Activated CD4-positive, alpha-beta T cell treated with anti-CD3 and anti-CD28 coated beads, Interleukin-2, amount 10 ng/mL, durations not matched to agents 7 days and 5 days (primary cell): Measurements from ENCODE around the gene SLC25A23. TPM values are rescaled to one million over a fixed set of nuclear protein-coding genes. Genes with fewer than 3 reads are reported as not detected.
"Not testable (repeated sequence)": the region's sequence is repeated elsewhere in the genome, so short reads cannot be mapped to it uniquely, and the experiment has no call there.

Experiments used
- CTCF ChIA-PET: fragments of 350-600 bp; sonication (Branson Sonifier 250); formaldehyde crosslinking; loops from one replicate; lab custom pipeline; 2021; ENCODE audit warnings: antibody characterized with exemption; lab: Charles Lee
- POLR2A ChIA-PET: fragments of 350-600 bp; sonication (Branson Sonifier 250); formaldehyde crosslinking; loops from one replicate; lab custom pipeline; 2021; ENCODE audit warnings: antibody characterized with exemption; lab: Charles Lee
- DNase-seq: peaks from one replicate; pipeline ENCODE4 v3.0.0-alpha.2; 2020
- H3K27ac Mint-ChIP-seq: one replicate; pipeline ENCODE4 v1.8.0; 2021; ENCODE audit warnings: mild to moderate bottlenecking, moderate library complexity, mixed read lengths
- H3K27me3 Mint-ChIP-seq: one replicate; pipeline ENCODE4 v1.8.0; 2021; ENCODE audit warnings: mixed read lengths
- H3K36me3 Mint-ChIP-seq: one replicate; pipeline ENCODE4 v1.8.0; 2021; ENCODE audit warnings: low read depth, mixed read lengths
- H3K4me1 Mint-ChIP-seq: one replicate; pipeline ENCODE4 v1.8.0; 2021; ENCODE audit warnings: mixed read lengths
- H3K4me3 Mint-ChIP-seq: one replicate; pipeline ENCODE4 v1.8.0; 2021; ENCODE audit warnings: mild to moderate bottlenecking, moderate library complexity, mixed read lengths
- H3K9me3 Mint-ChIP-seq: one replicate; pipeline ENCODE4 v1.8.0; 2021; ENCODE audit warnings: mixed read lengths
- total RNA-seq, 2 experiments: library from RNA; stranded (reverse); gene quantifications; one replicate each; pipeline ENCODE4 v1.2.3, GENCODE V29; 2021

The SLC25A23 gene
- total RNA-seq, 2 experiments from 2014 or later = 19.4 to 24.8 TPM

DNA sequence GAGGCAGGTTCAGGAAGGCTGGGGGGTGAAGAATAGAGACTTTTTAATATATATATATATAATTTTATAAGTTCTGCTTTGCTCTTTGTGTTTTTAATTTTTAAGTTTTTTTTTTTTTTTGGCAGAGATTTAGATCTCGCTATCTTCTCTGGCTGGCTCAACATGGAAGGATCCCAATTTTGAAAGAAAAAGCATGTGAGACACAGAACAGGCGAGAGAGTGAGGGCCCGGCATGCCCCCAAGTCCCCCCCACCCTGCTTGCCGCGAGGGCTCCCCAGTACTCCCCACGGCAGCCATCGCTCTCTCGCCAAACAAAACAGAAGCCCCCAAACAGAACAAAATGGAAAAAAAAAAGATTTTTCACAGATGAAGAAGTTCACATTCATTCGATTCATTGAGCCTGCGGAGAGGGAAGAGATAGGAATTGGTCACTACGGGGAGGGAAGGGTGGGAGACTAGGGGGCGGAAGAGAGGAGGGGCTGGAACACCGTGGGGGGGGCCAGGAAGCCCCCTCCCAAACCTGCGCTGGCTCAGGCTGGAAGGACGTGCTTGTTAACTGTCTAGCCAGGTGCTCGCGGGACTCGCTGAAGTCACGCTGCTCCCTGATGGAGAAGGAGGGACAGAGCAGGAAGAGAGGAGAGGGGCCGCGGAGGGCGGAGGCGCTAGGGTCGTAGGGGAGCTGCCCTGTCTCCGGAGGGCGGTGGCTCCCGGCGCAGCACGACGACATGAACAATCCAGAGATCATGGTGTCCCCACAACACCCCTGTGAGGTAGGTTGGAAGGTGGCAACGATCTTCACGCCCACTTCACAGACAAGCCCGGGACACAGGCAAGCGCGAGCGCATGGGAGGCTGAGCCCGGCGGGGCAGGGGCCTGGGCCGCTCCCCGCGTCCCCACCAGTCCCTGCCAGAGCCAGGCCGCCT is 45.6 kb downstream of the SLC25A23 start:
- CTCF ChIA-PET = no interaction called here
- no peak overlapping the region for H3K4me3 Mint-ChIP-seq

DNA sequence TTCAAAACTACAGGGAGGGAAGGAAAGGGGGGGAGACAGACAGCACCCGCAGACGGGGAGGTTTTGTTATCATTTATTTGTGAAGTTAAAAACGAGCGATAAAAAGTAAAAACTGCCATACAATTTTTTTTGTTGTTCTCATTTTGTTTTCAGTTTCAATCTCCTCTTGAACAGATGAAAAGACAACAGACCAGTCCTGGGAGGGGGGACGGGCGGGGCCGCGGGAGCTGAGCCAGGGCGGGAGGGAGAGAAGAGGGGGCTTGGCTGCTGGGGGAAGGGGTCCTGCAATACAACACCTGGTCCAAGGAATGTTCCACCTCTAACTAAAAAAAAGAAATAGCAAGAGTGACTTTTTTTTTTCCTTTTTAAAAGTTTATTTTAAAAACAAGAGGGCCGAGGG is 46.3 kb downstream of the SLC25A23 start:
- no peak for DNase-seq

More for the DNA sequence above, 45.6 kb downstream of the SLC25A23 start:
- peaks cover 5% of the 10 kb centered on the region for H3K4me1 Mint-ChIP-seq
- peaks cover 25% of the 10 kb centered on the region for H3K36me3 Mint-ChIP-seq
- DNase-seq = no peak
- H3K27me3 Mint-ChIP-seq = no peaks in the 10 kb centered on the region
- POLR2A ChIA-PET = no interaction called here
- H3K27ac Mint-ChIP-seq = no peak overlapping the region
- no peaks in the 10 kb centered on the region for H3K9me3 Mint-ChIP-seq

DNA sequence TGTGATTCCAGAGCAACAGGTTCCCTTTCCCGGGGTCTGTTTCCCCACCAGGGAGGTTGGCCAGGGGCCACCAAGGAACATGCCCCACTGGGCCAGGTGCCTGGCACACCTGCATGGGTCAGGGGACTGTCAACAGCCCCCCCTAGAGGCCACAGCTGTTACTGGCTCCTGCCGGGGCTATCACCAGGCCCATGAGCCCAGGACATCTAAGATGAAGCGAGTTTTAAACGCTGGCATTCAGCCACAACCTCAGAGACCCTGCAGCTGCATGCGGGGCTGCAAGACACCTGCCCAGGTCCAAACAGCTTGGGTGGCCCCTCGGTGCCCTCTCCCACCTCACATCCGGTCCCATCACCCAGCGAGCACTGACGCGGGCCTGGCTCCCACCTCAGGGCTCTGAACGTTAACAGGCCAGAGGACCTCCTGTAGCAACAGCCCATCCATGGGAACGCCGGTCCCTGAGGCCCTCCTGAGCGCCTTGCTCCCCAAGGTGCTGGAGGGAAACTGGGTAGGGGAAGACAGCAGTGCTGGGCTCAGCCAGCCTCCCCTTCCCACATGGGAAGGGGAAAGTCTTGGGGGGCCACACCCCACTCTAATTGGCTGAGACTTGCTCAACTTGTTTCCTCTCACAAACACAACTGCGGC is 47.0 kb downstream of the SLC25A23 start:
- ChIA-PET CTCF (no interaction called here), POLR2A (no interaction called here)
- H3K4me3 Mint-ChIP-seq = no peak overlapping the region
- peaks cover 15% of the 10 kb centered on the region for H3K36me3 Mint-ChIP-seq
- H3K27me3 Mint-ChIP-seq = no peaks in the 10 kb centered on the region
- no peak overlapping the region for H3K27ac Mint-ChIP-seq
- H3K9me3 Mint-ChIP-seq = no peaks in the 10 kb centered on the region
- DNase-seq = peak; percentile 47
- H3K4me1 Mint-ChIP-seq = peaks cover 5% of the 10 kb centered on the region

More for the DNA sequence above, 46.3 kb downstream of the SLC25A23 start:
- CTCF ChIA-PET = no interaction called here
- Mint-ChIP-seq H3K9me3 (no peaks in the 10 kb centered on the region), H3K27ac (no peak overlapping the region), H3K4me1 (peaks cover 5% of the 10 kb centered on the region), H3K4me3 (no peak overlapping the region), H3K27me3 (no peaks in the 10 kb centered on the region), H3K36me3 (peaks cover 19% of the 10 kb centered on the region)
- POLR2A ChIA-PET = no interaction called here

DNA sequence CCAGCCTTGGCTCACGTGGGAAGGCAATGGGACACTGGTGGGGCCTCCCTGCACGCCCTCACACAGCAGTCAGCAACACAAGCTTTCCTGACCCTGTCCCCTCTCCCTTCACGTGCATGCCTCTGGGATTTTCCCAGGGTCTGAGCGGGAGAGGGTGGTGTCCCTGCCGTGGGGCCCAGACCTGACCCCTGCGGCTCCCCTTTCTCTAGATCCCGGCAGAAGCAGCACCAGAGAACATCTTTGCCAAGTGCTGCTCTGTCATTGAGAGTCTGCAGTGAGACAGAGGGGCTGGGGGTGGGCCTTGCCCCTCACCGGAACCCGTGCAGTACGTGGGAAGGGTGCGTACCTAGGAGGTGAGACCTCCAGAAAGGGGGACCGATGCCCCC is 47.5 kb downstream of the SLC25A23 start:
- peaks cover 5% of the 10 kb centered on the region for H3K4me1 Mint-ChIP-seq
- no peak overlapping the region for H3K4me3 Mint-ChIP-seq
- H3K27ac Mint-ChIP-seq = no peak overlapping the region
- no peak for DNase-seq
- ChIA-PET POLR2A (no interaction called here), CTCF (no interaction called here)
- H3K36me3 Mint-ChIP-seq = peaks cover 14% of the 10 kb centered on the region
- no peaks in the 10 kb centered on the region for H3K9me3 Mint-ChIP-seq
- H3K27me3 Mint-ChIP-seq = no peaks in the 10 kb centered on the region

DNA sequence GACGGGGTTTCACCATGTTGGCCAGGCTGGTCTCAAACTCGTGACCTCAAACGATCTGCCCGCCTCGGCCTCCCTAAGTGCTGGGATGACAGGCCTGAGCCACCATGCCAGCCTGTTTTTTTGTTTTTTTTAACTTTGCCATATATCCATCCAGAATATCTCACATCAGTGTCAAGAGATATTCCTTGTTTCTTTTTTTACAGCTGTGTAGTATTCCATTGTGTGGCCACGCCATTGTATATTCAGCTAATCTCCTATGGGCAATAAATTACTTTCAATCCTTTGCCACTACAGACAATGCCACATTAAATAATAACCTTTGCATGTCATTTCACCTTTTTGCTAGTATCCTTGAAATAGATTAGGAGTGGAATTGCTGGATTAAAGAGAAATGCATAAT is 50.2 kb downstream of the SLC25A23 start:
- Mint-ChIP-seq H3K9me3 (no peaks in the 10 kb centered on the region), H3K4me3 (no peak overlapping the region), H3K27ac (no peak overlapping the region), H3K36me3 (peaks cover 5% of the 10 kb centered on the region), H3K4me1 (peaks cover 5% of the 10 kb centered on the region), H3K27me3 (no peaks in the 10 kb centered on the region)
- no peak for DNase-seq
- CTCF ChIA-PET = no interaction called here
- POLR2A ChIA-PET = no interaction called here

DNA sequence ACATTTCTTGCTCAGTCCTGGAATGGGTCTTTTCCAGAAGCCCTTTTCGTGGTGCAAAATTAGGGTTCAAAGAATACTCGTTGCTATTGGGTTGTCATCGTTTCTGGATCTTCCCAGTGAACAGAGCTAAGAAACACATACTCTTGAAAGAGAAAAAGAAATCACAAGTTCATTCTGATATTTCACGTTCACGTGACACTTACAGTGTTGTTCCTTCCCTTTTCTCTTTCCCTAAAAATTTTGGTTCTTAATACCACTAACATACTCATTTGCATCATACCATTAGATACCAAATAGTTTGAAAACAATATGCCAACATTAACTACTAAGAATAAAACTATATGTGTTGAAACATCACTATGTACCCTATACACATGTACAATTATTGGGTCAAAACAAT is 53.2 kb downstream of the SLC25A23 start:
- Mint-ChIP-seq H3K27me3 (no peaks in the 10 kb centered on the region), H3K4me3 (no peak overlapping the region), H3K4me1 (no peaks in the 10 kb centered on the region), H3K9me3 (no peaks in the 10 kb centered on the region), H3K36me3 (no peaks in the 10 kb centered on the region), H3K27ac (no peak overlapping the region)
- ChIA-PET POLR2A (no interaction called here), CTCF (no interaction called here)
- no peak for DNase-seq

DNA sequence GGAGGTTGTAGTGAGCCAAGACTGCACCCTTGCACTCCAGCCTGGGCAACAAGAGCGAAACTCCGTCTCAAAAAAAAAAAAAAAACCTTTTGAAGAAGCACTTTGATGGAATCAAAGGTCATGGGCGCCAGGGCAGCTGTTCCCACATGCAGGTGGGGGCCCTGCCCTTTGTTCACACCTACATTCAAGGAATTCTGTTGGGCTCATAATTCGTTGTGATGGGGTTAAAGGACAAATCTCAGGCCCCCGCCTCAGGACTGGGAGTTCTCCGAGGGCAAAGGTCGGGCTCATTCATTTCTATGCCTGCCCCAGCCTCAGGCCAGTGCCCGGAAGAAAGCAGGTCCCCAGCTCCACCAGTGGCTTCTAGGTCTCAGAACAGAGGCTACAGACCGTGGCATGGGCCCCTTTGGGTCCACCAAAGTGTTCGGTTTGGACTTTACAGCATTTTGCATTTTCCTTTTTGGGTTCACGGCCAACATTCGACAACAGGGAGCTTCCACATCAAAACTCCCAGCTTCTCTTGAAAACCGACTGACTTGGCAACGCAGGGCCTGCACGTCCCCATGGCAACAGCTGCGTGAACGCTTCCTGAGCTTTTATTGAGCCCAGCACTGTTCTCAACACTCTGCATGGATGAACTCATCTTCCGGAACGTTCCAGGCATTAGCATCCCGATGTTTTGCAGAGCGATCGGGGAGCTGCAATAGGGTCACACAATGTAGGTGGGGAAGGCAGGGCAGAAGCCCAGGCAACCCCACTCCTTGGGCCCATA is 56.6 kb downstream of the SLC25A23 start:
- H3K36me3 Mint-ChIP-seq = no peaks in the 10 kb centered on the region
- no peak overlapping the region for H3K4me3 Mint-ChIP-seq
- no peaks in the 10 kb centered on the region for H3K4me1 Mint-ChIP-seq
- DNase-seq = no peak
- H3K27me3 Mint-ChIP-seq = no peaks in the 10 kb centered on the region
- CTCF ChIA-PET = interaction anchor here (0.6 to 0.9 kb wide), 2 partner anchors 23 to 58 kb away, joined by 4 read pairs; no protein-coding TSS in a partner anchor
- no peak overlapping the region for H3K27ac Mint-ChIP-seq
- POLR2A ChIA-PET = no interaction called here
- no peaks in the 10 kb centered on the region for H3K9me3 Mint-ChIP-seq

DNA sequence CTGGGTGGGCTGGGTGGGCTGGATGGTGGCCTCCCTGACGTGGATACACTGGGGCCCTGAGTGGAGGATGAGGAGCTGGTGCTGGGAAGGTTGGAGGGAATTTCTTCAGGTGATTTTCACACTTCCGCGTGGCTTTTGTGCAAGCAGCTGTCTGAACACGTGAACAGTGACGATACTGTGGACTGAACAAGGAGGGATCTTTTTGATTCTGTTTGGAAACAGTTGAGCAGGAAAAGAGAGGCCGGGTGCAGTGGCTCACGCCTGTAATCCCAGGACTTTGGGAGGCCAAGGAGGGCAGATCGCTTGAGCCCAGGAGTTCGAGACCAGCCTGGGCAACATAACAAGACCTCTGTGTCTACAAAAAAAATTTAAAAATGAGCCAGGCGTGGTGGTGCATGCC is 57.5 kb downstream of the SLC25A23 start:
- Mint-ChIP-seq H3K36me3 (no peaks in the 10 kb centered on the region), H3K9me3 (no peaks in the 10 kb centered on the region), H3K4me3 (no peak overlapping the region), H3K27ac (no peak overlapping the region), H3K4me1 (no peaks in the 10 kb centered on the region), H3K27me3 (no peaks in the 10 kb centered on the region)
- ChIA-PET CTCF (interaction anchor here (0.6 to 1.0 kb wide), 2 partner anchors 23 to 1841 kb away, joined by 3 read pairs; partner anchors contain the start of gene KHSRP), POLR2A (no interaction called here)
- DNase-seq = no peak

DNA sequence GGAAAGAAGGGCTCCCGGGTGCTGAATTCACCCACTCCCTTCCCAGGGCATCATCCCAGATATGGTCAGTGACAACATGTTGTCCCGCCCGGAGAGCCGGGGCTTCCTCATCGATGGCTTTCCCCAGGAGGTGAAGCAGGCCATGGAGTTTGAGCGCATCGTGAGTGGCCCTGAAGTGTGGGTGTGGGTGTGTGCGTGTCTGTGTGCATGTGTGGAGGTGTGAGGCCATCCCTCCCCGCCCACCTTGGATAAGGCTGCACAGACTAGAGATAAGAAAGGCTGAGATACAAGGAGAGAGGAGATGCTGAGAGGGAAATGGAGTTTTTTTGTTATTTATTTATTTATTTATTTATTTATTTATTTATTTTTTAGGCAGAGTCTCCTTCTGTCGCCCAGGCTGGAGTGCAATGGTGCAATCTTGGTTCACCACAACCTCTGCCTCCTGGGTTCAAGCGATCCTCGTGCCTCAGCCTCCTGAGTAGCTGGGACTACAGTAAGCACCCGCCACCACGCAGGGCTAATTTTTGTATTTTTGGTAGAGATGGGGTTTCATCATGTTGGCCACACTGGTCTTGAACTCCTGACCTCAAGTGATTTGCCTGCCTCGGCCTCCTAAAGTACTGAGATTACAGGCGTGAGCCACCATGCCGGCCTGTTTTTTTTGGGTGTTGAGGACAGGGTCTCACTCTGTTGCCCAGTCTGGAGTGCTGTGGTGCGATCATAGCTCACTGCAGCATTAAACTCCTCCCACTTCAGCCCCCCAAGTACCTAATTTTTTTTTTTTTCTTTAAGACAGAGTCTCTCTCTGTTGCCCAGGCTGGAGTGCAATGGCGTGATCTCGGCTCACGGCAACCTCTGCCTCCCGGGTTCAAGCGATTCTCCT is 59.3 kb downstream of the SLC25A23 start:
- DNase-seq, H3K27ac Mint-ChIP-seq, H3K36me3 Mint-ChIP-seq, POLR2A ChIA-PET, H3K4me3 Mint-ChIP-seq, CTCF ChIA-PET, H3K9me3 Mint-ChIP-seq, H3K27me3 Mint-ChIP-seq, H3K4me1 Mint-ChIP-seq: not testable (repeated sequence)

DNA sequence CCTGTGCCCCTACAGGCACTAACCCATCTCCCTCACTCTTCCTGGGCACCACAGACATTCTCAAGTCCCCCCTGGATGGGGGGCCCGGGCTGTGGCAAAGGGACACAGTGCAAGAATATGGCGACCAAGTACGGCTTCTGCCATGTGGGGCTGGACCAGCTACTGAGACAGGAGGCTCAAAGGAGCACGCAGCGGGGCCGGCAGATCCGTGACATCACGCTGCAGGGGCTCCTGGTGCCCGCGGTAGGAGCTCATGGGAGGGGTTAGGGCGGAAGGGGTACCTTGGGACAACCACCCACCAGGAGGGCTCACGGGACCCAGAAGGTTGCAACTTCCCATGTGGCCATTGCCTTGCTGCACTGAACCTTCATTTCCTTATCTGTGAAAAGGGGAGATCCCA is 63.3 kb downstream of the SLC25A23 start:
- DNase-seq = no peak
- CTCF ChIA-PET = interaction anchor here (0.9 kb wide), 1 partner anchor 374 kb away, joined by 3 read pairs; no protein-coding TSS in a partner anchor
- H3K27me3 Mint-ChIP-seq = no peaks in the 10 kb centered on the region
- peaks cover 7% of the 10 kb centered on the region for H3K36me3 Mint-ChIP-seq
- peaks cover 26% of the 10 kb centered on the region for H3K4me1 Mint-ChIP-seq
- no peaks in the 10 kb centered on the region for H3K9me3 Mint-ChIP-seq
- peak overlapping the region; percentile 25 for H3K27ac Mint-ChIP-seq
- H3K4me3 Mint-ChIP-seq = no peak overlapping the region
- POLR2A ChIA-PET = interaction anchor here (0.5 kb wide), 1 partner anchor 323 kb away, joined by 3 read pairs; no protein-coding TSS in a partner anchor

DNA sequence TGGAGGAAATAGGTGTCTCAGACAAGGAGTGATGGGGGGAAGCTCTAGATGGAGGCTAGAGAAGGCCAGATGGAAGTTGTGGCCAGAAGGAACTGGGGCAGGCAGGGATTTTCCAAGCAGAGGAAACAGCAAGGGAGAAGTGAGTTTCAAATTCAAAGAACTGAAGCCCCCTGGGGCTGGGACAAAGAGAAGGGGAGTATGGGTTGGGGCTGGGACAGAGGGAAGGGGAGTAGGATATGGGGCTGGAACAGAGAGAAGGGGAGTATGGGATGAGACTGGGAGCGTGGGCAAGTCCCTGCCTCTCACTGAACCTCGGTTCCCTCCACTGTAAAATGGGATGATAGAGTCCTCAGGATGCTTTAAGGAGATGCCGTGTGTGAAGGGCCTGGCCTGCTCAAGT is 64.8 kb downstream of the SLC25A23 start:
- peaks cover 30% of the 10 kb centered on the region for H3K4me1 Mint-ChIP-seq
- no peak for DNase-seq
- CTCF ChIA-PET = no interaction called here
- H3K9me3 Mint-ChIP-seq = no peaks in the 10 kb centered on the region
- H3K27me3 Mint-ChIP-seq = no peaks in the 10 kb centered on the region
- peaks cover 11% of the 10 kb centered on the region for H3K36me3 Mint-ChIP-seq
- H3K4me3 Mint-ChIP-seq = peak overlapping the region; percentile 97
- POLR2A ChIA-PET = no interaction called here
- no peak overlapping the region for H3K27ac Mint-ChIP-seq

DNA sequence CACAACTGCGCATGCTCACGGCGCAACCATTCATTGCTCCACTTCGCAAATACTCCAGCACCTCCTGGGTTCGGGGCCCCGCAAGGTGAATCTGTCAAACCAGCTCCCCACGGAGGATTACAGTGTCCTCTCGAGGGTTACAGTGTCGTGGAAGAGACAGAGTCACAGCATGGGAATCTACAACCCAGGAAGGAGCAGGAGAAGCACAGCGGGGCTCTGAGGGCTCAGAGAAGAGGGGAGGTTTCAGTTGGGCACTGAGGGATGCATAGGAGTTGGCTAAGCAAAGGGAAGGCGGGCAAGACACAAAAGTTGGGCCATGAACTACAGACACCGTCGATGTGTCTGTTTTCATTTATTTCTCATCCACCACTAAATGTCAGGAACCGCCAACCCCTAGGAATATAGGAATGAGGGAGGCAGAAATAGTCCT is 65.6 kb downstream of the SLC25A23 start:
- H3K27me3 Mint-ChIP-seq = no peaks in the 10 kb centered on the region
- peak overlapping the region; percentile 97 for H3K4me3 Mint-ChIP-seq
- DNase-seq = peak; percentile 78
- POLR2A ChIA-PET = interaction anchor here (1.0 kb wide), 1 partner anchor 31 kb away, joined by 4 read pairs; no protein-coding TSS in a partner anchor
- H3K36me3 Mint-ChIP-seq = peaks cover 15% of the 10 kb centered on the region
- H3K27ac Mint-ChIP-seq = peak overlapping the region; percentile 97
- CTCF ChIA-PET = interaction anchor here (0.7 kb wide), 1 partner anchor 43 kb away, joined by 3 read pairs; no protein-coding TSS in a partner anchor
- peaks cover 30% of the 10 kb centered on the region for H3K4me1 Mint-ChIP-seq
- H3K9me3 Mint-ChIP-seq = no peaks in the 10 kb centered on the region
